ENCODE results near the gene THSD4.

Gene THSD4

DNA sequence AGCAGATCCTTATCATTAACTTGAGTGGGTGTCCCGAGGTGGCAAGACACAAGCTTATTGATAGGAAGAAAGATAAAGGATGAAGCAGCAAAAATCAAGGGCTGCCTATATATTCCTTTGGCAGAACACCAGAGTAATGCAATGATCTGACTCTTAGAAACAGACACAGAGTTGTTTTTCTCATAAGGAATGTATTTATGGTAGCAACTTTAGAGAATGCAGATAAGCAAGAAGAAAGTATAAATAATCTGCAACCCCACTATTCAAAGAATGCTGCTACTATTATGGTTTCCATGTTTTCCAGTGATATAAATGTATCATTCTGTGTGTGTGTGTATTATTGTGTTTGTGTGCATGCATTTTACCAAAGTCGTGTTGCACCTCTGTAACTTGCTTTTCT is 208.3 kb downstream of the THSD4 start:
- no peak for DNase-seq

GRCh38 chr15:71325481-71325880 is 210.2 kb downstream of the THSD4 start:
- no peak for DNase-seq

DNA sequence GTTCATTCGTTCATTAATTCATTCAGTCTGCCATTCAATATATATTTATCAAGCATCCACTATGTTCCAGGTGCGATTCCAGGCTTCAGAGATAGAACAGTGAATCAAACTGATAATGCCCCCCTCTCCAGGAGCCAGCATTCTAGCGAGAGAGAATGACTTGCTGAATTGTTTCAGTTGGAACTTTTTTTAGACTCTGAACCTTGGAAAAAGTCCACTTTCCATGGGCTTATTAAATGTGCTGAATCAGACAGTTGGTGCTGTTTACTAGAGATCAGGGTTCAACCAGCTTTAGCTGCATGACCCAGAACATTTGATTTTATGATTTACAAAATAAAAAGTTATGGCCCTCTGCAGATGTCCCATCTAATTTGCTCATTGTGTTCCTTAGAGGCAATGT is 213.2 kb downstream of the THSD4 start:
- no peak for DNase-seq

DNA sequence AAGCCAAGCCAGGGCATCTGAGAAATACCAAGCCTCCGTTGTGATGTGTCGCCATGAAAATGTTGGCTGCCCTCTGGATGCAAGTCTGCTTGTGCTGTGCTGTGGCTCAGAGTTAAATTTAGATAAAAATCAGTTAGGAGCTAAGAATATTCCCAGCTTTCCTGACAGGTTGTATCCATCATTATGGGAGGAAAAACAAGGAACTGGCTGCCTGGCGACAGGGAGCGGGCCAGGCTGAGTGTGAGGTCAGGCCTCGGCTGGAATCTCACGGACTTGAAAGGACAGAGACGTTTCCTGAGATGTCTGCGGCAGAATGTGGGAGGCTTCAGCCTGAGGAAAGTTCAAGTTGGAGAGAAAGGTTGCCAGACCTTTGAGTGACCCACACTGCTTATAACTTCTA is 213.8 kb downstream of the THSD4 start:
- no peak for DNase-seq

- DNase-seq = no peak
Measured at GRCh38 chr15:71329497-71330260, 214.4 kb downstream of the THSD4 start.

GRCh38 chr15:71330638-71331162 is 215.4 kb downstream of the THSD4 start:
- DNase-seq = no peak

- DNase-seq = no peak
Measured at GRCh38 chr15:71331173-71331572, 215.9 kb downstream of the THSD4 start.

GRCh38 chr15:71332431-71333004 is 217.2 kb downstream of the THSD4 start:
- no peak for DNase-seq

GRCh38 chr15:71333136-71333700 is 217.9 kb downstream of the THSD4 start:
- no peak for DNase-seq

GRCh38 chr15:71333839-71334238 is 218.6 kb downstream of the THSD4 start:
- DNase-seq = no peak

DNA sequence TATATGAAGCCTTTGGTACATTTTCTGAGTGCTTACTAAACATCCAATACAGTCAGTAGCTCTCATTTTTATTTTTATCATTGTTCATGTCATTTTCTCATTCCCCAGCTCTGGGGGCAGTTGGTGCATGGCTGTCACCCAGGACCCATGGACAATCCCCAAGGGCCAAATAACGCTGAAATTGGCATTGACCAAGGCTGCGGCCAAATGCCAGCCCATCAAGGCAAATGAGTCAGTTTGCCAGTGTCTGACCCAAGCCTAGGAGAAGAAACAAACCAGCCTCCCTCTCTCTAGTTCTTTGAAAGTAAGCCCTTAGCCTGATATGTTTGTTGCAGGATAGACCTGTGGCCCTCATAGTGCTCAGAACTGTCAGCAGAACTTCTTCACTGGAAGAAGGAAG is 219.2 kb downstream of the THSD4 start:
- no peak for DNase-seq

DNA sequence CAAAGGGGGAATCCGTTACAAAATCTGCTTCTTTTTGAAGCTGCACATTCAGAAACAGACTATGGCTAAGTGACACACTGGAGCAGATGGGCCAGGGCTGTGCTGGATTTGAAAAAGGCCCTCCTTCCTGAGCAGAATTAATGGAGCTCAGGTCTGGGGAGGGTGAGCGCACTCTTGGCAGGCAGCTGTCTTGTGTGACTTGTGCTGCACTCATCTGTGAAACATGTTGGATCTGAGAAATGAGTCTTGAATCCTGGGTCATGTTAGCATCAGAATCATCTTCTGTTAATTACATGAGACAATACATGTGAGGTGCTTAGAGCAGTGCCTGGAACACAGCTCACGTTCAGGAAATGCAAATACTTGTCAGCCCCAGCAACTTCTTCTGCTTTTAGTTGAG is 219.6 kb downstream of the THSD4 start:
- DNase-seq = no peak

DNA sequence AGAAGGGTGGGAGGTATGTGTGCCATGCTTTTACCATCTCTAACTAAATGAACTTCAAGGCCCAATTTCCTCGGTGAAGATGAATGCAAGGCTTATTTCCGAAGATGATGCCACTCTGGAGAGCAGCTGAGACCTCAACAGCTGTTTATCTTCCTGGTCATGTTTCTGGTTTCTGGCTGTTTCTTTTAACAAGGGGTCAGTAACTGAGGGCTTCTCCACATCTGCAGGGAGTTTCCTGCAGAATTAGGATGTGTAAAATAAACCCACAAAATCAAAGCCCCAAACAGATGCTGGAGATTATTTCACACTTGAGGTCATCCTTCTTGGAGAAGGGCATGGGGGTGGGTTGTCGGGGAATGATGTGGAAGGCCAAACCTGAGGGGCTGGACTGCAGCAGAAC is 220.3 kb downstream of the THSD4 start:
- DNase-seq = no peak

DNA sequence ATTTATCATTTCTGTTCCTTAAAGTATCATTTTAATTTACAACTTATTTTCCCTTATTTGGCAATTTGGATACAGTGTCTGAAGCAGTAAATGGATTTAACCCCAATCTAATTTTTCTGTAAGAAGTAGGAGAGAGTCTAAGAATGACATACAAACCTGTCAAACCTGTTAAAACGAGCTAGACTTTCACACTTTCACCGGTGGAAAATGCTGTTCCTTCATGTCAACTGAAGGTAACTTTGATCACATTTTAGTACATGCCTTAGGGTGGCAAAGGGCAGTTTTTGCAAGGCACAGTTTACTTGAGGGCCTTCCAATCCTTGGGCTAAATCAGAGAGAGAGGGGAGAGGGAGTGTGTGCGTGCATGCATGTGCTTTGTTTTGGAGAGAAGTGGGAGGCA is 221.4 kb downstream of the THSD4 start:
- DNase-seq = no peak

DNA sequence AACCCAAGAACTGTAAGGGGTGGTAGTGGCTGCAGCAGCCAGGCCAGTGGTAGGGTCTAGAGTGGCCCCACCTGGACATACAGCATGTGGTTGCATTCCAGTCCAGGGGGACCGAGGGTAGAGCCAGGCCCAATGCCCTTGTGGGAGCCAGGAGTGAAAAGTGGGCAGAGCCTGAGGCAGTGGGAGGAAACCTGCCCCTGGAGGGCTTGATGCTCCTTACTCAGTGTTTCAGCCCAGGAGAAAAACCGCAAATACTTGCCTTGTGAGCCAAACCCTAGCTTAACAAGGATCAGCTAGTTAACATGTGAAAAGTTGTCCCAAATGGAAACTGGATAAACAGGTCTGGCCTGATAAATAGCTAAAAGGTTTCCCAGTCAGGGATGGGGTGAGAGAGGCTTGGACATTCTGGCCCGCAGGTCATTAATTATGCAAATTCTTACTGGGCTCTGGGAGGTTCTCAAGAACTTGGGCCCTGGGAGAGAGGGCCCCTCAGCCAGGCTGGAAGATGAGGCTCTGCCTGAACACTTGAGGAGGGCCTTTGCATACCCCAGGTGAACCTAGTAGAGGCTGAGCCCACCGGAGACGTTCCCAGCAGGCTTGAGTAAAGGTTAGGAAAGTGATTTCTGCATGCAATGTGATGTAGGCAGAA is 222.1 kb downstream of the THSD4 start:
- DNase-seq = no peak

DNA sequence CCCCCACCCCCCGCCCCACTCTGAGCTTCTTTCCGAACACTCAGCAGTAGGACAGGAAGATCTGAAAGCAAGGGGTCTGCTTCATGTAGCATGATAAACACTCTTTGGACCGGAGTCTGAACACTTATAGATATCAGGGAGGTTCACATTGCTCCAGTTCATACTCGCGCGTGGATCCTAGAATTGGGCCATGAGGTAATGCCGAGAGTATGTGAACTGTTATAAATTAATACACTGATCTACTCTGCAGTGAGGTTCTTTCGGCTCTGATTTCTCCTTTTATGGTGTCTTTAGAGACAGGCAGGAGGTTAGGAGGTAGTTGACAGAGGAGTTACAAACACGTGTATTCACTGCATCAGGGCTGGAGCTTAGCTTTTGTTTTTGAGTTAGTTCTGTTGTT is 223.0 kb downstream of the THSD4 start:
- DNase-seq = no peak

GRCh38 chr15:71338827-71339542 is 223.7 kb downstream of the THSD4 start:
- no peak for DNase-seq

DNA sequence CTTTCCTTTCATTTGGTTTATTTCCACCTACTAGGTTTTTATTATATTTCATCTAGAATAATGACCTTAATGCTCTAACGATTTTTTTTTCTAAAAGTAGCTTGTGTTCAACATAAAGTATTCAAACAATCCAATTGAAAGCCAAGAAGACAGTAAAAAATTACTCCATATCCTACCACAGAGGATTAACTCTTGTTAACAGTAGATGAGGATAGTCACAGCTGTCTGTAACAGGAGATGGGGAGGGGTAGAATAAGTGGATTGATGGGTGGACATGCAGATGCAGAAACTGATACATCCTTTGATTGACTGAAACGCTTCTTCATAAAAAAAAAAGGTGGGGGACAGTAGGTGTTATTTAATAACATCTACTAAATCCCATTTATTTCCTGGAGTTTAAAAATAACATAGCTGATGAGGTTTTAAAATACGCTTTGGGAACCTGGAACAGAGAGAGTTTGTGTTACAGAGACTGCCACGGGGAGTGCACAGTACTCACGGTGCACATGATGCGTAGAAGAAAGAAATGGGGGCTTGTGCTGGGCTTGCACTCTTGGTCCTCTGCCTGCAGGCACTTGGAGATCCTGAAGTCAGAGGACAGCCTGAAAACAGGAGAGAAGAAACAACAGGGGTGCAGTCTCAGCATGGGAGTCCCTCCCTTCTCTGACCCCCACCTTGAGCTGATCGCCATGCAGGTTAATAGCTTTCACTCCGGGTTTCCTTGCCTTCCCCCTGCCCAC is 226.7 kb downstream of the THSD4 start:
- DNase-seq = no peak

DNA sequence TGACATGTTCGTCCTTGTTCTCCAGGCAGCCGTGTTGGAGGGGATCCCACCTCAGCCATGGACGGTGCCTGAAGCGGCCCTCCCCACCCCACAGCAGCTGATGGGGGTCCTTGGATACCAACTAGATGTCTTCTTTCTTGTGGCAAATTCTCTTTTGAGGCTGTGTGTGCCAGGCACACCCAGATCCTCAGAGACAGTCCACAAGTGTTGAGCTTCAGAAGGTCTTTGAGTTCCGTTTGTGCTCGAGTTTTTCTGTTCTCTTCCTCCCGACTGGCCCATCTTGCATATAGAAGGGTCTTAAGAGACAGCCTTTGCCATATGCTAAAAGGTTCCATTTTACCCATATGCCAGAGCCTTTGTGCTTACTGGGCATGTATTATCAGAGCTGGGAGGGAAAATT is 227.4 kb downstream of the THSD4 start:
- DNase-seq = no peak

GRCh38 chr15:71344316-71344715 is 229.0 kb downstream of the THSD4 start:
- no peak for DNase-seq

- DNase-seq = no peak
Measured at GRCh38 chr15:71345186-71345585, 229.9 kb downstream of the THSD4 start.

All from amygdala (tissue), 56 donors.